ENCODE measurements around the gene CDYL. TPM values are rescaled to one million over a fixed set of nuclear protein-coding genes. Genes with fewer than 3 reads are reported as not detected.
A peak's percentile ranks its signal among the peaks of the same experiment; 100 is the strongest.

The CDYL gene
- total RNA-seq, 1 donor from 2014 or later, result 32.1 TPM

- DNase-seq (ENCODE audit: missing footprints) (no peak), ATAC-seq (no peak)
- intact Hi-C loops (cut with DNase I), result no loop called here
Observed at GRCh38 chr6:4964675-4965561, 188.7 kb downstream of the CDYL start.

DNA sequence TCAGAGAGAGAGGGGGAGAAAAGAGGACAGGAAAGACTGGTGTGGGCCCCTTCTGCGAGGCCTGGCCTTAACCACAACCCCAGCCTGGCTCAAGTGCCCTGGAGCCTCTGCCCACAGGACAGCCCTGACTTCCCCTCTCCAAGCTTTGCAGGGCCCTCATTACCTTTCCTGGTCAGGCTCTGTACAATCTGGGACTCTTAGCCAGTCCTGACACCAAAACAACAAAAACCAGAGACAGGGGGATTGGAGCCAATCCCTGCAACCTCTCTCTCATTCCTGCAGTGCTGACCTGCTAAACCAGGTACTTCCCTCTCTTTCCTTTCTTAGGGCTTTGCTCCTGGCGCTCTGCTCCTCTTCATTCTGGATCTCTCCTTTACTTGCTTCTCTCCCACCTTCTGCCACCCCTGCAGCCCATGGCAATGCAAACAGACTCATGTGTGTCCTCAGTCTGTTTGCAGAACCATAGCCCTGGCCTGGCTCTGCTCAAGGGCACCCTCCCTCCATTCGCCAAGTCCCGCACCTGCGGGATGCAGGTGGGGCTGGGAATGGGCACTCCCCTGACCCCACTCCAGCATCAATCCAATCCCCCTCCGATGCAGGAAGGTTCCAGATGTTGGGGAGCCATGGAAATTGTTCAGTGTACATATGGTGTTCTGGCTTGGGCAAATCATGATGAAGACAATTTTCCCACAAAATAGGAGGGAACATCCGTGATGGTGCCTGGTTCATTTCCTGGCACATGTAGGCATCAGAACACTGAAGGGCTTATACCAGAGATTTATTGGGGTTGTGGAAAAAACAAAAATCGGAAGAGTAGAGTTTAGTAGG is 189.6 kb downstream of the CDYL start:
- ATAC-seq, result no peak
- intact Hi-C loops (cut with DNase I), result no loop called here
- DNase-seq (ENCODE audit: missing footprints), result no peak

- DNase-seq (ENCODE audit: missing footprints), result no peak
- intact Hi-C loops (cut with DNase I), result no loop called here
- ATAC-seq, result no peak
Observed at GRCh38 chr6:4967301-4968030, 191.3 kb downstream of the CDYL start.

GRCh38 chr6:4969609-4970285 is 193.5 kb downstream of the CDYL start:
- intact Hi-C loops (cut with DNase I), result no loop called here
- DNase-seq (ENCODE audit: missing footprints) (no peak), ATAC-seq (no peak)

GRCh38 chr6:4970739-4971395 is 194.7 kb downstream of the CDYL start:
- ATAC-seq, result no peak
- no peak for DNase-seq (ENCODE audit: missing footprints)
- intact Hi-C loops (cut with DNase I), result no loop called here

DNA sequence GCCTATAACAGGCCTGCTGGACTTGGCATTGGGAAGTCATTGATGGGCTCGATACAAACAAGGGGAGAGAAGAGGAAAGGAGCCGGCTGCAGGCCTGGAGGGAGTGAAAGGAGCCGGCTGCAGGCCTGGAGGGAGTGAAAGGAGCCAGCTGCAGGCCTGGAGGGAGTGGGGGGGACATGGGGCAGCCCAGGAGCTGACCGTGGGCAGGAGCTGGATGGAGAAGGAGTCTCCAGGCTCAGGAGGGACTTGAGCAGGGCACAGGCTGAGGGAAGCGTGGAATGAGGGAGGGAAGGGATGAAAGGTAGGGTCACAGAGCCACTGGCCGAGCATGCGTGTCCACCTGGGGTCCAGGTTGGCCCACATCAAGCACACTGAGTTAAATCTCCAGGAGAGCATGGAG is 195.6 kb downstream of the CDYL start:
- intact Hi-C loops (cut with DNase I), result no loop called here
- DNase-seq (ENCODE audit: missing footprints) (no peak), ATAC-seq (no peak)

- ATAC-seq, result no peak
- intact Hi-C loops (cut with DNase I), result no loop called here
- DNase-seq (ENCODE audit: missing footprints), result no peak
Observed at GRCh38 chr6:4972438-4972837, 196.2 kb downstream of the CDYL start.

GRCh38 chr6:4973415-4973814 is 197.2 kb downstream of the CDYL start:
- intact Hi-C loops (cut with DNase I), result no loop called here
- DNase-seq (ENCODE audit: missing footprints) (no peak), ATAC-seq (no peak)

GRCh38 chr6:4973982-4974745 is 198.0 kb downstream of the CDYL start:
- DNase-seq (ENCODE audit: missing footprints) (no peak), ATAC-seq (peak; percentile 68)
- intact Hi-C loops (cut with DNase I), result no loop called here

GRCh38 chr6:4974962-4975361 is 198.8 kb downstream of the CDYL start:
- ATAC-seq, result no peak
- intact Hi-C loops (cut with DNase I), result no loop called here
- no peak for DNase-seq (ENCODE audit: missing footprints)

- intact Hi-C loops (cut with DNase I), result no loop called here
- DNase-seq (ENCODE audit: missing footprints) (no peak), ATAC-seq (no peak)
Observed at GRCh38 chr6:4975506-4975905, 199.3 kb downstream of the CDYL start.

GRCh38 chr6:4977468-4977867 is 201.3 kb downstream of the CDYL start:
- no peak for ATAC-seq
- DNase-seq (ENCODE audit: missing footprints), result no peak
- intact Hi-C loops (cut with DNase I), result no loop called here

GRCh38 chr6:4979426-4979825 is 203.2 kb downstream of the CDYL start:
- no peak for ATAC-seq
- intact Hi-C loops (cut with DNase I), result no loop called here
- DNase-seq (ENCODE audit: missing footprints), result no peak

DNA sequence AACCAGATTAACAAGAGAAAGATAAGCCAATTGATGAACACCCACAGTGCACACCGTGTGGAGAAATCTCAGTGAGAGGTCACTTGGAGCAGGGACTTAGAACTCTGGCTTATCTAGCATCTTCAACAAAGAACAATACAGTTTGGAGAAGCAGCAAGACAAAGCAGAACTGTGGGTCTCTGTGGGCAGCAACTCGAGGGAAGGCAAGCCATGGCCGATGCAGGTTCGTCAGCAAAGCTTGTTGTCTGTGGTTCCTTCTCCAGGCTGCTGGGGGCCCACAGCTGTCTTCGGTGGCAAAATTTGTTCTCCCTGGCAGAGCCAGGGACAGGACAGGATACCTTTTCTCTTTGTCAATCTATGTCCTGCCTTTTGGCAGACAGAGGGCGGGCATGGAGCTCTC is 205.6 kb downstream of the CDYL start:
- no peak for ATAC-seq
- no peak for DNase-seq (ENCODE audit: missing footprints)
- intact Hi-C loops (cut with DNase I), result no loop called here

- intact Hi-C loops (cut with DNase I), result no loop called here
- ATAC-seq, result no peak
- DNase-seq (ENCODE audit: missing footprints), result no peak
Observed at GRCh38 chr6:4983322-4983721, 207.1 kb downstream of the CDYL start.

- intact Hi-C loops (cut with DNase I), result no loop called here
- ATAC-seq (no peak), DNase-seq (ENCODE audit: missing footprints) (no peak)
Observed at GRCh38 chr6:4986999-4987398, 210.8 kb downstream of the CDYL start.

DNA sequence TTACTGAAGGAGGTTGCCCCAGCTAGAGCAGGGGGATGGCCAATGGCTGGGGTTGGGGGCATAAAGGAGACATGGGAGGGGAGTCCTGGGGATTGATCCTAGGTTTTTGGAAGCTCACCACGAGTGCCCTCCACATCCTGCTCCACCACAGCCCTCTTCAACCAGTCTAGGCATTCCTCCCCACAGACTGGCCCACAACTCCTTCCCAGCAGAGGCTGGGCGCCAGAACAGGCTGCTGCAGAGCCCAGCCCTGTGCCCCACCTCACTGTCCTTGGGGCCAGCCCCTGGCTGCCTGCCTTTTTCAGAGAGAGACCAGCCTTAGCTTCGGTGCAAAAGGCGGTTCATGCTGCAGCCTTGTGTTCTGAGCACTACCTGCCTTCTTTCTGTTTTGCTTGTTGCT is 211.2 kb downstream of the CDYL start:
- ATAC-seq, result no peak
- no peak for DNase-seq (ENCODE audit: missing footprints)
- intact Hi-C loops (cut with DNase I), result no loop called here

GRCh38 chr6:4994741-4995140 is 218.5 kb downstream of the CDYL start:
- intact Hi-C loops (cut with DNase I), result no loop called here
- ATAC-seq (no peak), DNase-seq (ENCODE audit: missing footprints) (peak; percentile 14)

Measured in Right ventricle myocardium inferior (tissue), 1 donor.